ENCODE results near the gene SPACA6. TPM values are rescaled to one million over a fixed set of nuclear protein-coding genes. Genes with fewer than 3 reads are reported as not detected.

Gene SPACA6
- polyA plus RNA-seq, 1 donor (not counting 4 experiments of a cell fraction or from before 2014, with no cell fraction given): 4.3 TPM

- FAIRE-seq: no peak
- Histone ChIP-seq H3K9ac (ENCODE audit: control insufficient read depth, extremely low read depth, insufficient read depth, low read length) (no peak overlapping the region), H3K36me3 (ENCODE audit: control insufficient read depth in 2 of 2, extremely low read depth in 1 of 2, insufficient read depth in 2 of 2, low read length in 2 of 2) (peaks cover 29 to 63% of the 10 kb centered on the region in 2 experiments), H3K4me1 (ENCODE audit: control insufficient read depth, extremely low read depth, insufficient read depth, low read length) (peaks cover 11% of the 10 kb centered on the region), H4K20me1 (ENCODE audit: control insufficient read depth, extremely low read depth, insufficient read depth, low read length) (peaks cover 5% of the 10 kb centered on the region), H3K4me2 (ENCODE audit: control insufficient read depth, extremely low read depth, insufficient read depth, low read depth, low read length) (no peak overlapping the region), H2AFZ (ENCODE audit: control insufficient read depth, low read length) (no peak overlapping the region), H3K9me3 (ENCODE audit: control insufficient read depth, low read depth, low read length) (no peaks in the 10 kb centered on the region), H3K4me3 (ENCODE audit: control insufficient read depth in 2 of 3, extremely low read depth in 1 of 3, insufficient read depth in 2 of 3, low read depth in 1 of 3, low read length in 3 of 3) (no peak overlapping the region), H3K9me1 (ENCODE audit: control insufficient read depth, extremely low read depth, insufficient read depth, low read length) (peaks cover 4% of the 10 kb centered on the region), H3K27ac (ENCODE audit: control insufficient read depth, insufficient read depth, low read length) (no peak overlapping the region), H3K27me3 (ENCODE audit: control insufficient read depth, extremely low read depth, insufficient read depth, low read length) (no peaks in the 10 kb centered on the region), H3K79me2 (ENCODE audit: control insufficient read depth, insufficient read depth, low read length) (peaks cover 45% of the 10 kb centered on the region)
- dilution Hi-C loops (cut with MboI; ENCODE audit: extremely low pct_ligation_motif_present, low sequenced_read_pairs): no loop called here
- DNase-seq (ENCODE audit: low read depth, low spot score): no peak
- TF ChIP-seq EZH2 (IDR thresholded peaks at IDR 0.05; ENCODE audit: low read length): no peak
- no peak for TF ChIP-seq CTCF (optimal IDR thresholded peaks at IDR 0.05 in 1 of 3, IDR thresholded peaks at IDR 0.05 in 1 of 3, conservative IDR thresholded peaks at IDR 0.05 in 1 of 3; ENCODE audit: extremely low read depth in 1 of 3, insufficient read depth in 2 of 3, low read length in 3 of 3)
These were observed 3.5 kb downstream of the SPACA6 start for GRCh38 chr19:51696606-51697005.

- Histone ChIP-seq H3K27ac (ENCODE audit: control insufficient read depth, insufficient read depth, low read length) (no peak overlapping the region), H3K9ac (ENCODE audit: control insufficient read depth, extremely low read depth, insufficient read depth, low read length) (no peak overlapping the region), H3K4me1 (ENCODE audit: control insufficient read depth, extremely low read depth, insufficient read depth, low read length) (peaks cover 12% of the 10 kb centered on the region), H3K27me3 (ENCODE audit: control insufficient read depth, extremely low read depth, insufficient read depth, low read length) (no peaks in the 10 kb centered on the region), H3K9me3 (ENCODE audit: control insufficient read depth, low read depth, low read length) (no peaks in the 10 kb centered on the region), H4K20me1 (ENCODE audit: control insufficient read depth, extremely low read depth, insufficient read depth, low read length) (peaks cover 5% of the 10 kb centered on the region), H3K36me3 (ENCODE audit: control insufficient read depth in 2 of 2, extremely low read depth in 1 of 2, insufficient read depth in 2 of 2, low read length in 2 of 2) (peaks cover 29 to 67% of the 10 kb centered on the region in 2 experiments), H3K9me1 (ENCODE audit: control insufficient read depth, extremely low read depth, insufficient read depth, low read length) (peaks cover 4% of the 10 kb centered on the region), H3K4me3 (ENCODE audit: control insufficient read depth in 2 of 3, extremely low read depth in 1 of 3, insufficient read depth in 2 of 3, low read depth in 1 of 3, low read length in 3 of 3) (no peak overlapping the region), H3K4me2 (ENCODE audit: control insufficient read depth, extremely low read depth, insufficient read depth, low read depth, low read length) (no peak overlapping the region), H3K79me2 (ENCODE audit: control insufficient read depth, insufficient read depth, low read length) (peaks cover 39% of the 10 kb centered on the region), H2AFZ (ENCODE audit: control insufficient read depth, low read length) (no peak overlapping the region)
- dilution Hi-C loops (cut with MboI; ENCODE audit: extremely low pct_ligation_motif_present, low sequenced_read_pairs): no loop called here
- FAIRE-seq: no peak
- TF ChIP-seq CTCF (optimal IDR thresholded peaks at IDR 0.05 in 1 of 3, IDR thresholded peaks at IDR 0.05 in 1 of 3, conservative IDR thresholded peaks at IDR 0.05 in 1 of 3; ENCODE audit: extremely low read depth in 1 of 3, insufficient read depth in 2 of 3, low read length in 3 of 3): no peak
- TF ChIP-seq EZH2 (IDR thresholded peaks at IDR 0.05; ENCODE audit: low read length): no peak
- no peak for DNase-seq (ENCODE audit: low read depth, low spot score)
These were observed 4.1 kb downstream of the SPACA6 start for GRCh38 chr19:51697169-51697776.

All from keratinocyte (primary cell).